SK-N-MC (cell line): Measurements from ENCODE around the gene PIGO.
A peak's percentile ranks its signal among the peaks of the same experiment; 100 is the strongest.

ENCODE experiments used
- DNase-seq: peaks from one replicate; pipeline ENCODE4 v3.0.0-alpha.2; 2011; ENCODE audit warnings: low read depth, low spot score
- H3K27ac ChIP-seq: fragments of 200-600 bp; sonication (generic); 2 replicates; pipeline ENCODE4 v1.5.1; 2016; ENCODE audit warnings: mixed run types
- H3K36me3 ChIP-seq: fragments of 200-600 bp; sonication (generic); 2 replicates; pipeline ENCODE4 v1.6.1; 2017; ENCODE audit warnings: antibody characterized with exemption, low read length, mixed read lengths; ENCODE audit not compliant: insufficient read depth
- H3K4me3 ChIP-seq: fragments of 200-600 bp; sonication (generic); 2 replicates; pipeline ENCODE4 v1.5.1; 2016
- H3K9ac ChIP-seq: fragments of 200-600 bp; sonication (generic); 2 replicates; pipeline ENCODE4 v1.8.0; 2017; ENCODE audit warnings: mixed run types, mixed read lengths; ENCODE audit not compliant: insufficient read length
- H3K9me3 ChIP-seq: fragments of 200-600 bp; sonication (generic); 2 replicates; pipeline ENCODE4 v1.6.1; 2017; ENCODE audit warnings: low read depth, mild to moderate bottlenecking, antibody characterized with exemption, low read length, moderate library complexity, mixed read lengths
- EZH2 ChIP-seq: fragments of 200-600 bp; sonication (generic); IDR thresholded peaks from one replicate; pipeline ENCODE4 v1.6.1; 2017; ENCODE audit warnings: antibody characterized with exemption
- FOXP2 ChIP-seq: optimal IDR thresholded peaks from 2 replicates; pipeline ENCODE3; 2011; ENCODE audit warnings: mild to moderate bottlenecking, moderate library complexity; ENCODE audit not compliant: insufficient read depth; ENCODE audit errors: extremely low read length, control extremely low read depth
- POLR2AphosphoS5 ChIP-seq: IDR thresholded peaks from 2 replicates; pipeline ENCODE4 v1.6.1; 2012; ENCODE audit warnings: mild to moderate bottlenecking, low read depth, low read length, borderline replicate concordance

Gene PIGO

GRCh38 chr9:35054871-35055644, 41.3 kb downstream of the PIGO start:
- TF ChIP-seq EZH2 = no peak
- no peak for TF ChIP-seq POLR2AphosphoS5
- no peak for TF ChIP-seq FOXP2
- Histone ChIP-seq H3K36me3 (peaks cover 85% of the 10 kb centered on the region), H3K4me3 (no peak overlapping the region), H3K27ac (no peak overlapping the region), H3K9me3 (no peaks in the 10 kb centered on the region), H3K9ac (no peak overlapping the region)
- DNase-seq = no peak

- no peak for DNase-seq
- Histone ChIP-seq H3K9ac (no peak overlapping the region), H3K4me3 (no peak overlapping the region), H3K36me3 (peaks cover 78% of the 10 kb centered on the region), H3K27ac (no peak overlapping the region), H3K9me3 (no peaks in the 10 kb centered on the region)
- TF ChIP-seq POLR2AphosphoS5 = peak; percentile 16
- no peak for TF ChIP-seq FOXP2
- no peak for TF ChIP-seq EZH2
These were observed 42.1 kb downstream of the PIGO start for GRCh38 chr9:35054185-35054835.

GRCh38 chr9:35051069-35051967, 45.1 kb downstream of the PIGO start:
- no peak for DNase-seq
- TF ChIP-seq POLR2AphosphoS5 (no peak), EZH2 (no peak), FOXP2 (no peak)
- Histone ChIP-seq H3K9me3 (no peaks in the 10 kb centered on the region), H3K4me3 (no peak overlapping the region), H3K27ac (no peak overlapping the region), H3K36me3 (peaks cover 48% of the 10 kb centered on the region), H3K9ac (no peak overlapping the region)

- no peak overlapping the region for H3K9ac ChIP-seq
- DNase-seq = no peak
- H3K4me3 ChIP-seq = no peak overlapping the region
- no peak overlapping the region for H3K27ac ChIP-seq
- H3K9me3 ChIP-seq = no peaks in the 10 kb centered on the region
- TF ChIP-seq EZH2 = no peak
- no peak for TF ChIP-seq POLR2AphosphoS5
- no peak for TF ChIP-seq FOXP2
- H3K36me3 ChIP-seq = peaks cover 24% of the 10 kb centered on the region
These were observed 47.9 kb downstream of the PIGO start for GRCh38 chr9:35048511-35048910.

- no peak for TF ChIP-seq FOXP2
- TF ChIP-seq POLR2AphosphoS5 = no peak
- TF ChIP-seq EZH2 = no peak
- no peaks in the 10 kb centered on the region for H3K36me3 ChIP-seq
- no peak overlapping the region for H3K9ac ChIP-seq
These were observed 52.3 kb downstream of the PIGO start for GRCh38 chr9:35044071-35044470.

GRCh38 chr9:35042891-35043545, 53.4 kb downstream of the PIGO start:
- H3K27ac ChIP-seq = no peak overlapping the region
- H3K9me3 ChIP-seq = no peaks in the 10 kb centered on the region
- H3K4me3 ChIP-seq = no peak overlapping the region
- no peak overlapping the region for H3K9ac ChIP-seq
- DNase-seq = no peak
- no peaks in the 10 kb centered on the region for H3K36me3 ChIP-seq
- TF ChIP-seq POLR2AphosphoS5 (no peak), EZH2 (no peak)

More at GRCh38 chr9:35044071-35044470, 52.3 kb downstream of the PIGO start:
- Histone ChIP-seq H3K9me3 (no peaks in the 10 kb centered on the region), H3K4me3 (no peak overlapping the region), H3K27ac (no peak overlapping the region)
- no peak for DNase-seq

GRCh38 chr9:35042081-35042604, 54.2 kb downstream of the PIGO start:
- no peaks in the 10 kb centered on the region for H3K9me3 ChIP-seq
- TF ChIP-seq FOXP2 = no peak
- TF ChIP-seq EZH2 = no peak
- TF ChIP-seq POLR2AphosphoS5 = no peak
- no peak overlapping the region for H3K4me3 ChIP-seq
- no peak overlapping the region for H3K27ac ChIP-seq
- no peak overlapping the region for H3K9ac ChIP-seq
- H3K36me3 ChIP-seq = no peaks in the 10 kb centered on the region
- DNase-seq = no peak
